ENCODE results near the gene PARN. TPM values are rescaled to one million over a fixed set of nuclear protein-coding genes. Genes with fewer than 3 reads are reported as not detected.
A peak's percentile ranks its signal among the peaks of the same experiment; 100 is the strongest.

PARN gene
- total RNA-seq, 1 experiment from 2014 or later: 56.2 TPM

GRCh38 chr16:14602443-14602963 lies 27.6 kb downstream of the PARN start:
- no peak overlapping the region for H4K5ac ChIP-seq (ENCODE audit: insufficient read length, low read depth, low read length)
- no peak overlapping the region for H3K4me2 ChIP-seq (ENCODE audit: insufficient read depth, insufficient read length, low read length)
- H2AFZ ChIP-seq (ENCODE audit: low read length): no peak overlapping the region
- no peak overlapping the region for H3K4ac ChIP-seq (ENCODE audit: low read depth, low read length)
- no peak overlapping the region for H2BK12ac ChIP-seq (ENCODE audit: insufficient read length, low read depth, low read length)
- TF ChIP-seq CTCF (conservative IDR thresholded peaks at IDR 0.05): no peak
- no peaks in the 10 kb centered on the region for H3K27me3 Mint-ChIP-seq (ENCODE audit: low read depth)
- no peaks in the 10 kb centered on the region for H3K9me3 ChIP-seq (ENCODE audit: control insufficient read depth, low read depth, low read length)
- no peak overlapping the region for H2BK120ac ChIP-seq (ENCODE audit: low read depth, low read length, poor library complexity, severe bottlenecking)
- H3K79me1 ChIP-seq (ENCODE audit: insufficient read depth, low read depth, low read length, poor library complexity, severe bottlenecking): no peaks in the 10 kb centered on the region
- no CpG with 5 or more reads among the region's 6 CpGs for WGBS (ENCODE audit: extremely low coverage, insufficient read length, low lambda C conversion rate)
- H3K4me3 Mint-ChIP-seq: no peak overlapping the region
- H3K18ac ChIP-seq (ENCODE audit: insufficient read length, low read depth, low read length): no peak overlapping the region
- no peak overlapping the region for H2BK15ac ChIP-seq (ENCODE audit: low read depth, low read length)
- H3K9me3 Mint-ChIP-seq: no peaks in the 10 kb centered on the region
- H3T11ph ChIP-seq (ENCODE audit: low read length): no peak overlapping the region
- no peak overlapping the region for H3K9ac ChIP-seq (ENCODE audit: extremely low read depth, insufficient read length, low read length)
- H2BK5ac ChIP-seq (ENCODE audit: insufficient read length, low read length): no peak overlapping the region
- no peaks in the 10 kb centered on the region for H3K4me1 Mint-ChIP-seq
- no peaks in the 10 kb centered on the region for H3K79me2 ChIP-seq (ENCODE audit: insufficient read depth, low read length)
- H3K27ac Mint-ChIP-seq: peak overlapping the region in 2 of 3 experiments; percentile 5 to 44; a peak in 3 of 7 replicates
- H3K27ac ChIP-seq (ENCODE audit: insufficient read length, low read depth, low read length): no peak overlapping the region
- DNase-seq: no peak
- no peak overlapping the region for H4K91ac ChIP-seq (ENCODE audit: insufficient read length, low read depth, low read length)
- H2BK20ac ChIP-seq (ENCODE audit: low read depth, low read length, poor library complexity, severe bottlenecking): no peak overlapping the region
- peaks cover 21 to 90% (median 69%) of the 10 kb centered on the region in 3 experiments; a peak in 6 of 7 replicates for H3K36me3 Mint-ChIP-seq (ENCODE audit: insufficient read depth in 1 of 3, low read depth in 3 of 3)
- no peaks in the 10 kb centered on the region for H4K20me1 ChIP-seq (ENCODE audit: control insufficient read depth, insufficient read depth, insufficient read length)
- no peak overlapping the region for H3K23ac ChIP-seq (ENCODE audit: insufficient read length, low read depth, low read length)
- no peaks in the 10 kb centered on the region for H3K4me1 ChIP-seq (ENCODE audit: insufficient read depth, low read length)
- no peak overlapping the region for H4K8ac ChIP-seq (replicated peaks; ENCODE audit: insufficient read length, low read depth, low read length)
- no peak overlapping the region for H2AK5ac ChIP-seq (ENCODE audit: insufficient read length, low read length)
- no peaks in the 10 kb centered on the region for H3K27me3 ChIP-seq (ENCODE audit: insufficient read depth, low read length)
- no peaks in the 10 kb centered on the region for H3K23me2 ChIP-seq (ENCODE audit: insufficient read length, low read depth, low read length, poor library complexity, severe bottlenecking)
- H3K56ac ChIP-seq (ENCODE audit: insufficient read length, low read depth, low read length): no peak overlapping the region
- H3K14ac ChIP-seq (ENCODE audit: insufficient read depth, low read length): no peak overlapping the region; the same call in 1 of the 2 replicates
